H1 (cell line): Measurements from ENCODE around the gene RNF220. TPM values are rescaled to one million over a fixed set of nuclear protein-coding genes. Genes with fewer than 3 reads are reported as not detected.
A peak's percentile ranks its signal among the peaks of the same experiment; 100 is the strongest.

ENCODE experiments used
- CTCF ChIA-PET: fragments of 300-600 bp; sonication (Branson Sonifier 250); formaldehyde crosslinking; loops from one replicate; lab custom pipeline; 2021; ENCODE audit not compliant: partially characterized antibody; lab: Charles Lee
- POLR2A ChIA-PET: fragments of 300-600 bp; sonication (Branson Sonifier 250); formaldehyde crosslinking; loops from one replicate; lab custom pipeline; 2021; ENCODE audit warnings: inconsistent platforms; ENCODE audit not compliant: partially characterized antibody; lab: Charles Lee
- DNase-seq, 2 experiments: peaks; one replicate each; pipeline versions ENCODE4 v3.0.0 to v3.0.0-alpha.2; 2010 to 2022; ENCODE audit warnings: low spot score in 2 of 2, low read depth in 1 of 2, mixed read lengths in 1 of 2
- FAIRE-seq: peaks from 2 replicates; lab custom pipeline; 2011; peaks lifted over from hg19 to GRCh38; lab: Jason Lieb, UNC
- H2AFZ ChIP-seq: 2 replicates; pipeline ENCODE4 v1.8.1; 2012; ENCODE audit warnings: low read length, inconsistent platforms
- H2AK5ac ChIP-seq: 2 replicates; pipeline ENCODE4 v1.6.1; 2013; ENCODE audit warnings: low read depth, low read length
- H2BK120ac ChIP-seq: replicated peaks from 2 replicates; pipeline ENCODE3; 2013; ENCODE audit warnings: low read depth, low read length, inconsistent platforms
- H2BK12ac ChIP-seq: 2 replicates; pipeline ENCODE4 v1.6.1; 2013; ENCODE audit warnings: low read depth, low read length
- H2BK15ac ChIP-seq: 2 replicates; pipeline ENCODE4 v1.6.1; 2013; ENCODE audit warnings: low read length
- H2BK20ac ChIP-seq: 2 replicates; pipeline ENCODE4 v1.6.1; 2013; ENCODE audit warnings: low read length
- H2BK5ac ChIP-seq: 2 replicates; pipeline ENCODE4 v1.6.1; 2013; ENCODE audit warnings: low read depth, low read length
- H3K14ac ChIP-seq: 2 replicates; pipeline ENCODE4 v1.6.1; 2013; ENCODE audit warnings: inconsistent platforms; ENCODE audit not compliant: insufficient read length
- H3K18ac ChIP-seq: 2 replicates; pipeline ENCODE4 v1.6.1; 2013; ENCODE audit warnings: low read length; ENCODE audit errors: extremely low read depth
- H3K23ac ChIP-seq: 2 replicates; pipeline ENCODE4 v1.6.1; 2013; ENCODE audit warnings: inconsistent platforms; ENCODE audit not compliant: insufficient read length
- H3K23me2 ChIP-seq: 2 replicates; pipeline ENCODE4 v1.6.1; 2013; ENCODE audit warnings: low read depth, low read length
- H3K27ac ChIP-seq: 2 replicates; pipeline ENCODE4 v1.6.1; 2011; ENCODE audit warnings: low read depth, low read length, inconsistent platforms
- H3K27me3 ChIP-seq, 4 experiments: replicated peaks in 1 of 4; 1 replicate in 1 of 4; 2 replicates in 3 of 4; pipeline versions ENCODE4 v1.6.1 to v1.8.1; 2011 to 2013; ENCODE audit warnings: low read length in 3 of 4, mild to moderate bottlenecking in 3 of 4, inconsistent platforms in 2 of 4, mixed read lengths in 2 of 4, moderate library complexity in 1 of 4; ENCODE audit not compliant: control insufficient read depth in 3 of 4, insufficient read depth in 3 of 4; ENCODE audit errors: extremely low read depth in 1 of 4
- H3K36me3 ChIP-seq, 4 experiments: 2 replicates each; pipeline versions ENCODE4 v1.6.1 to v1.8.1; 2011 to 2013; ENCODE audit warnings: mild to moderate bottlenecking in 4 of 4, low read length in 3 of 4, moderate library complexity in 2 of 4, control low read depth in 1 of 4, inconsistent platforms in 1 of 4; ENCODE audit not compliant: insufficient read depth in 4 of 4, control insufficient read depth in 2 of 4
- H3K4ac ChIP-seq: replicated peaks from 2 replicates; pipeline ENCODE3; 2013; ENCODE audit warnings: low read length, low read depth, mixed read lengths, inconsistent platforms; ENCODE audit not compliant: insufficient read length
- H3K4me1 ChIP-seq, 4 experiments: replicated peaks in 1 of 4; 1 replicate in 1 of 4; 2 replicates in 3 of 4; pipeline versions ENCODE4 v1.6.1 to v1.8.1; 2011 to 2013; ENCODE audit warnings: low read length in 3 of 4, inconsistent platforms in 2 of 4, mixed read lengths in 1 of 4; ENCODE audit not compliant: insufficient read depth in 4 of 4, control insufficient read depth in 3 of 4
- H3K4me2 ChIP-seq, 2 experiments: 2 replicates each; pipeline versions ENCODE4 v1.6.1 to v1.8.1; 2011 to 2013; ENCODE audit warnings: low read depth in 2 of 2, low read length in 2 of 2, control low read depth in 1 of 2, inconsistent platforms in 1 of 2, mild to moderate bottlenecking in 1 of 2; ENCODE audit not compliant: insufficient read depth in 1 of 2
- H3K4me3 ChIP-seq, 4 experiments: fragments of 200-600, 300-600 bp in 1 of 4; sonication (generic), shearing (Covaris generic), sonication (Bioruptor Twin) in 1 of 4; 2 replicates each; pipeline versions ENCODE4 v1.5.1 to v1.8.1; 2011 to 2016; ENCODE audit warnings: low read length in 4 of 4, low read depth in 3 of 4, control low read depth in 2 of 4, inconsistent platforms in 2 of 4, mild to moderate bottlenecking in 2 of 4, mixed read lengths in 1 of 4, moderate library complexity in 1 of 4; ENCODE audit not compliant: insufficient read depth in 2 of 4; ENCODE audit errors: extremely low read depth in 1 of 4
- H3K56ac ChIP-seq: replicated peaks from 2 replicates; pipeline ENCODE3; 2013; ENCODE audit warnings: low read depth, mild to moderate bottlenecking, mixed read lengths, low read length, inconsistent platforms; ENCODE audit not compliant: insufficient read length
- H3K79me1 ChIP-seq: 2 replicates; pipeline ENCODE4 v1.6.1; 2013; ENCODE audit warnings: low read depth, low read length, control low read depth
- H3K79me2 ChIP-seq, 2 experiments: 2 replicates each; pipeline versions ENCODE4 v1.6.1 to v1.8.1; 2012 to 2013; ENCODE audit warnings: low read length in 2 of 2, mild to moderate bottlenecking in 2 of 2, inconsistent platforms in 1 of 2; ENCODE audit not compliant: insufficient read depth in 2 of 2, control insufficient read depth in 1 of 2
- H3K9ac ChIP-seq, 4 experiments: replicated peaks in 1 of 4; 1 replicate in 1 of 4; 2 replicates in 3 of 4; pipeline versions ENCODE4 v1.6.1 to v1.8.1; 2011 to 2013; ENCODE audit warnings: low read depth in 3 of 4, low read length in 3 of 4, control low read depth in 2 of 4, mild to moderate bottlenecking in 2 of 4, moderate library complexity in 2 of 4, inconsistent platforms in 1 of 4; ENCODE audit errors: extremely low read depth in 1 of 4
- H3K9me3 ChIP-seq, 2 experiments: 2 replicates each; pipeline versions ENCODE4 v1.6.1 to v1.8.1; 2012 to 2013; ENCODE audit warnings: mild to moderate bottlenecking in 2 of 2, moderate library complexity in 2 of 2, control low read depth in 1 of 2, inconsistent platforms in 1 of 2, low read depth in 1 of 2, low read length in 1 of 2, mixed read lengths in 1 of 2; ENCODE audit not compliant: insufficient read depth in 2 of 2
- H4K20me1 ChIP-seq, 2 experiments: replicated peaks in 1 of 2; 2 replicates each; pipeline versions ENCODE3 to v1.8.1; 2011 to 2013; ENCODE audit warnings: inconsistent platforms in 2 of 2, low read length in 2 of 2, mild to moderate bottlenecking in 1 of 2; ENCODE audit not compliant: insufficient read depth in 2 of 2, control insufficient read depth in 1 of 2
- H4K5ac ChIP-seq: 2 replicates; pipeline ENCODE4 v1.6.1; 2013; ENCODE audit warnings: low read length, low read depth, mixed read lengths, inconsistent platforms; ENCODE audit not compliant: insufficient read length
- H4K8ac ChIP-seq: 2 replicates; pipeline ENCODE4 v1.8.0; 2013; ENCODE audit warnings: mild to moderate bottlenecking, moderate library complexity, low read length, inconsistent platforms; ENCODE audit not compliant: insufficient read depth; ENCODE audit errors: extremely low read depth
- H4K91ac ChIP-seq: replicated peaks from 2 replicates; pipeline ENCODE3; 2013; ENCODE audit warnings: low read length, mixed read lengths, inconsistent platforms; ENCODE audit not compliant: insufficient read length
- CEBPB ChIP-seq: IDR thresholded peaks from 2 replicates; pipeline ENCODE4 v1.6.1; 2012; ENCODE audit warnings: low read depth, low read length
- CREB1 ChIP-seq: IDR thresholded peaks from 2 replicates; pipeline ENCODE4 v1.6.1; 2012; ENCODE audit warnings: inconsistent platforms
- FOSL1 ChIP-seq: IDR thresholded peaks from 2 replicates; pipeline ENCODE4 v1.6.1; 2011; ENCODE audit warnings: mild to moderate bottlenecking, low read depth, low read length, moderate library complexity; ENCODE audit not compliant: insufficient read depth
- GABPA ChIP-seq: IDR thresholded peaks from 2 replicates; pipeline ENCODE4 v1.6.1; 2011; ENCODE audit warnings: mild to moderate bottlenecking, low read length, moderate library complexity, borderline replicate concordance; ENCODE audit not compliant: insufficient read depth
- HDAC2 ChIP-seq, 2 experiments: fragments of 300-600 bp in 1 of 2; sonication (generic) in 1 of 2; IDR thresholded peaks; 2 replicates each; pipeline ENCODE4 v1.6.1; 2011 to 2012; ENCODE audit warnings: low read depth in 2 of 2, low read length in 2 of 2, mild to moderate bottlenecking in 2 of 2, moderate library complexity in 2 of 2, borderline replicate concordance in 1 of 2, inconsistent platforms in 1 of 2
- HDAC6 ChIP-seq: IDR thresholded peaks from one replicate; pipeline ENCODE4 v1.7.1; 2012; ENCODE audit warnings: low read depth, mild to moderate bottlenecking, inconsistent platforms, low read length, moderate library complexity
- KDM1A ChIP-seq: fragments of 200-600, 300-600 bp; sonication (generic); IDR thresholded peaks from 2 replicates; pipeline ENCODE4 v1.7.1; 2016; ENCODE audit warnings: mild to moderate bottlenecking, low read length, borderline replicate concordance
- NRF1 ChIP-seq: IDR thresholded peaks from 2 replicates; pipeline ENCODE4 v1.6.1; 2011; ENCODE audit warnings: mild to moderate bottlenecking, low read depth, low read length, improper control_type of control experiment
- PHF8 ChIP-seq: fragments of 200-600 bp; sonication (generic); conservative IDR thresholded peaks from 2 replicates; pipeline ENCODE4 v1.7.1; 2012; ENCODE audit warnings: low read depth, mild to moderate bottlenecking, inconsistent platforms, low read length, moderate library complexity
- SIN3A ChIP-seq, 2 experiments: IDR thresholded peaks in 1 of 2; conservative IDR thresholded peaks in 1 of 2; 2 replicates each; pipeline ENCODE4 v1.6.1; 2011 to 2012; ENCODE audit warnings: low read length in 2 of 2, improper control_type of control experiment in 1 of 2, low read depth in 1 of 2, mild to moderate bottlenecking in 1 of 2
- SIRT6 ChIP-seq: IDR thresholded peaks from one replicate; pipeline ENCODE4 v1.7.1; 2012; ENCODE audit warnings: low read length, inconsistent platforms
- SIX5 ChIP-seq: IDR thresholded peaks from 2 replicates; pipeline ENCODE4 v1.6.1; 2011; ENCODE audit warnings: mild to moderate bottlenecking, low read depth, low read length
- SUZ12 ChIP-seq: fragments of 200-600 bp; sonication (generic); IDR thresholded peaks from 2 replicates; pipeline ENCODE4 v1.6.1; 2012; ENCODE audit warnings: mild to moderate bottlenecking, inconsistent platforms, low read length, moderate library complexity, mixed read lengths
- TAF1 ChIP-seq: IDR thresholded peaks from 2 replicates; pipeline ENCODE4 v1.6.1; 2011; ENCODE audit warnings: mild to moderate bottlenecking, low read depth, low read length
- WGBS, 2 experiments: shearing (Covaris generic) in 1 of 2; methylation state at CpG; one replicate each; pipeline versions ENCODE4 v1.1.6 to v1.1.7; 2013 to 2015; ENCODE audit warnings: low lambda C conversion rate in 2 of 2, mixed read lengths in 2 of 2, inconsistent platforms in 1 of 2, low coverage in 1 of 2, missing lambda C conversion rate in 1 of 2; ENCODE audit not compliant: insufficient replicate concordance in 2 of 2, insufficient coverage in 1 of 2, insufficient read length in 1 of 2; ENCODE audit errors: extremely low coverage in 1 of 2, missing lambda C conversion rate in 1 of 2; 5-methylcytosine and 5-hydroxymethylcytosine counted together
- polyA plus RNA-seq, 7 experiments: library from polyadenylated mRNA; depleted of rRNA in 3 of 7; stranded (reverse) in 5 of 7; unstranded in 2 of 7; fragments of >200 nt in 5 of 7; fragments of 200-250 nt in 2 of 7; gene quantifications; 1 replicate in 5 of 7; 2 replicates in 1 of 7; 4 replicates in 1 of 7; pipeline versions ENCODE4 v1.2.1 to v1.2.3, GENCODE V29; 2011 to 2013; ENCODE audit warnings: missing spikeins in 2 of 7, mixed read lengths in 2 of 7
- total RNA-seq: library from RNA; stranded (reverse); fragmentation: NEBNext Ultra II Directional; extraction: Animal tissue kit (Norgen Biotek cat#: 25700); gene quantifications from 2 replicates; pipeline ENCODE4 v1.2.1, GENCODE V29; 2021

RNF220 gene
- total and polyA plus RNA-seq, 2 of the 8 experiments (the other 6 are each of a cell fraction or from before 2014, with no cell fraction given), result 123 to 160 TPM

GRCh38 chr1:44545961-44546360 lies 140.9 kb downstream of the RNF220 start:
- H2BK12ac ChIP-seq, result peak overlapping the region; percentile 86; the same call in 1 of the 2 replicates
- H3K36me3 ChIP-seq, result no peaks in the 10 kb centered on the region
- no peak overlapping the region for H2AFZ ChIP-seq
- H3K9ac ChIP-seq, result no peak overlapping the region
- H3K4me3 ChIP-seq, result no peak overlapping the region
- no peak overlapping the region for H3K56ac ChIP-seq
- no peaks in the 10 kb centered on the region; the same call in 1 of the 2 replicates for H3K79me1 ChIP-seq
- peak overlapping the region; percentile 66; the same call in 1 of the 2 replicates for H2BK5ac ChIP-seq
- H3K4me2 ChIP-seq, result no peak overlapping the region
- H3K79me2 ChIP-seq, result peaks cover 0 to 3% of the 10 kb centered on the region in 2 experiments; a peak in 2 of 4 replicates
- H3K23ac ChIP-seq, result no peak overlapping the region
- no peak for DNase-seq
- peak overlapping the region; percentile 13 for H4K91ac ChIP-seq
- H3K9me3 ChIP-seq, result no peaks in the 10 kb centered on the region
- peak overlapping the region; percentile 9; the same call in 1 of the 2 replicates for H2BK20ac ChIP-seq
- peak overlapping the region; percentile 22; the same call in 1 of the 2 replicates for H2BK15ac ChIP-seq
- no peaks in the 10 kb centered on the region for H3K23me2 ChIP-seq
- H3K4ac ChIP-seq, result peak overlapping the region; percentile 39
- no peak for FAIRE-seq
- CTCF ChIA-PET, result interaction anchor here (0.7 to 12.2 kb wide), 25 partner anchors 8 to 497 kb away, joined by 3 to 78 read pairs (median 5); no protein-coding TSS in a partner anchor
- no peak overlapping the region for H3K14ac ChIP-seq
- H3K27ac ChIP-seq, result no peak overlapping the region
- peak overlapping the region; percentile 82; the same call in 1 of the 2 replicates for H2AK5ac ChIP-seq
- H4K20me1 ChIP-seq, result no peaks in the 10 kb centered on the region
- H4K8ac ChIP-seq, result no peak overlapping the region
- H2BK120ac ChIP-seq, result no peak overlapping the region
- peaks cover 0 to 10% (median 2%) of the 10 kb centered on the region in 4 experiments; a peak in 2 of 7 replicates for H3K27me3 ChIP-seq
- POLR2A ChIA-PET, result interaction anchor here (1.0 to 6.2 kb wide), 6 partner anchors 9 to 141 kb away, joined by 3 to 33 read pairs (median 3); partner anchors contain the start of gene RNF220
- peaks cover 19 to 45% (median 32%) of the 10 kb centered on the region in 4 experiments for H3K4me1 ChIP-seq
- H3K18ac ChIP-seq, result no peak overlapping the region
- no peak overlapping the region for H4K5ac ChIP-seq
- WGBS, 2 experiments, result 74% methylated on average over 5 of the region's 6 CpGs; no CpG with 5 or more reads in 1 of the 2 experiments
- no peak for TF ChIP-seq SUZ12
- no peak for TF ChIP-seq PHF8
- no peak for TF ChIP-seq SIX5
- no peak for TF ChIP-seq SIRT6
- TF ChIP-seq NRF1, result no peak
- no peak for TF ChIP-seq GABPA
- no peak for TF ChIP-seq KDM1A
- no peak for TF ChIP-seq FOSL1
- no peak for TF ChIP-seq SIN3A (conservative IDR thresholded peaks at IDR 0.05 in 1 of 2, IDR thresholded peaks at IDR 0.05 in 1 of 2; ENCODE audit: low read depth in 1 of 2, low read length in 2 of 2)
- TF ChIP-seq CREB1, result no peak
- no peak for TF ChIP-seq HDAC2 (IDR thresholded peaks at IDR 0.05; ENCODE audit: borderline replicate concordance in 1 of 2, low read depth in 2 of 2, low read length in 2 of 2)
- no peak for TF ChIP-seq TAF1
- no peak for TF ChIP-seq CEBPB
- TF ChIP-seq HDAC6, result no peak
